Stimulated activated CD8-positive, alpha-beta memory T cell treated with anti-CD3 and anti-CD28 coated beads, Interleukin-15, amount 100 ng/mL, for 48 hours (primary cell): ENCODE data around the gene PBX2.
A peak's percentile ranks its signal among the peaks of the same experiment; 100 is the strongest.
"Not testable (repeated sequence)": the region's sequence is repeated elsewhere in the genome, so short reads cannot be mapped to it uniquely, and the experiment has no call there.

Source experiments
- DNase-seq, 2 donors: peaks; one replicate each; pipeline ENCODE4 v3.0.0-alpha.2; 2020; ENCODE audit warnings: low read depth in 2 of 2

The PBX2 gene

DNA sequence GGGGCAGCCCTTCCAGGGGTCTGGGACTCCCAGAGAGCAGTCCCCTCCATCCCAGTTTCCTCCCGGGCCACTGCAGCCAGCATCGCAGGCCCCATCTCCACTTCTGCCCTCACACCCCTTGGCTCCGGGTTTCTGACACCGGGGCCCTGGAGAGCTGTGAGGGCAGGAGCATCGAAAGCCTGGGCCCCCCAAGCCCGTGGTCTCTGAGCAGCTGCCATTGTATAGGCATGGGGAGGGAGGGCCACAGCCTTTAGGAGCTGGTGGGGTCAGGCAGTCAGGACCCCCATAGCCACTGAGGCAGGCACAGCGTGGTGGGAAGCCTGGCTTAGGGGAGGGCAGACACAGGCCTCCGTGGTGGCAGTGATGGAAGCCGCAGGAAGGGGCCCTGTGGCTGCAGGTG is 12.2 kb upstream of the PBX2 start:
- DNase-seq, result no peak

DNA sequence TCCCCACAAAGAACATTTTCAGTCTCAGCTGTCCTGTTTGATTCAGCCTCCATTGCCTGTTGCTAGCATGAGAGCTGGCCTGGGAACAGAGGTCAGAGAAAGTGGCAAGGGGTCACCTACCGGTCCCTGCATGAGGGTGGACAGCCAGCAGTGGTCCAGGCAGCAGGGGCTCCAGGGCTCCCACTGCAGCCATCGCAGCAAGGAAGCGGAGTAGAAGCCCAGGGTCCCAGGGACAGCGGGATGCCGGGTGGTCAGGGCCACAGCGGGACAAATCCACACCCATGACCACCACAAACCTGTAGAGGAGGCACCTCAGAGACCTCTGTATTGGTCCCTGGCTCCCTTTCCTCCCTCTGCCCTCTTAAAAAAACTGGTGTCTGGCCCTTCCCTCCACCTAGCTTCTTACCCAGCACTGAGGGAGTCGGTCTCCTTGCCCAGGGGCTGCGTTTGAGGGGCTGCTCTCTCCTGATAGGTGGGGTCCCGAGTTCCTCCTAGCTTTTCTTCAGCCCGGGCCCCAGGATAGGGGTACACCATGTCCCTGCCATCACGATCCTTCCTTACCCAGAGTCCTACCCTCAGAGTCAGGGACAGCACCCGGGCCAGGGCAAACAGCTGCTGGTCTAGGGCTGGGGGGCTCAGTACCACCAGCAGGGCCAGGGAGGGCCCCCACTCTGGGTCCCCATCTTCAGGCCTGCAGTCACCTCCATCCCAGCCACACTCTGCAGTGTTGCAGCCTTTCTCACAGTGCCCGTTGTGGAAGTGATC is 10.9 kb upstream of the PBX2 start:
- no peak for DNase-seq

DNA sequence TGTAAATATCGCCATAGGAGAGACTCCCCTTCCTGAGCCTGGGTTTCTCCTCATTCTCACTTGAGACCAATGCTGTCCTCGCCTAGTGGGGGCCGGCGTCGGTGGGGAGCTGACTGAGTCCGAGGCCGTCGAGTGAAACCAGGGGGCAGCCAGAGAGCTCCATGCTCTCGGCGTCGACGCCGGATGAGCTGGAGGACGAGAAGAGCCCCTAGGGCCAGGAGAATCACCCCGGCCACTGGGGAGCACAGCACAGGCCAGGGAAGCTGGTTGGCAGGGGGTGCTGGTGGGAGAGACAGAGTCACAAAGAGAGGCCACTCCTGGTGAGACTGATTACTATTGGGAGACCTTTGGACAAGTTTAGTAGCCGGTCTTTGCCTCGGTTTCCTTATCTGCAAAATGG is 8.9 kb upstream of the PBX2 start:
- no peak for DNase-seq

DNA sequence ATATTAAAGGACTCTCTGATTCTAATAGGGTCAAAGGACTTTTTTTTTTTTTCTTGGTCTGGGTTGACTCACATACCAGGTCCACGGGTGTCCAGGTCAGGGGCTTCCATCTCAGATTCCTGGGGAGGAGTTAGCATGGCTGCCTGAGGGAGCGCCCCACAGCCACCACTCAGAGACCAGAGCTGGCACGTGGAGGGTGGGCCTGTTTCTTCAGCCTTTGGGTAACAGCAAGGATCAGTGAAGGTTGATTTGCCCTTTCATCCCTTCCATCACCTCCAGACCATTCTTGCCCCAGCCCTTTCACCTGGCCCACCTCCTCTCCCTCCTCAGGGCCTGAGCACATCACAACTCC is 8.3 kb upstream of the PBX2 start:
- DNase-seq, result no peak

DNA sequence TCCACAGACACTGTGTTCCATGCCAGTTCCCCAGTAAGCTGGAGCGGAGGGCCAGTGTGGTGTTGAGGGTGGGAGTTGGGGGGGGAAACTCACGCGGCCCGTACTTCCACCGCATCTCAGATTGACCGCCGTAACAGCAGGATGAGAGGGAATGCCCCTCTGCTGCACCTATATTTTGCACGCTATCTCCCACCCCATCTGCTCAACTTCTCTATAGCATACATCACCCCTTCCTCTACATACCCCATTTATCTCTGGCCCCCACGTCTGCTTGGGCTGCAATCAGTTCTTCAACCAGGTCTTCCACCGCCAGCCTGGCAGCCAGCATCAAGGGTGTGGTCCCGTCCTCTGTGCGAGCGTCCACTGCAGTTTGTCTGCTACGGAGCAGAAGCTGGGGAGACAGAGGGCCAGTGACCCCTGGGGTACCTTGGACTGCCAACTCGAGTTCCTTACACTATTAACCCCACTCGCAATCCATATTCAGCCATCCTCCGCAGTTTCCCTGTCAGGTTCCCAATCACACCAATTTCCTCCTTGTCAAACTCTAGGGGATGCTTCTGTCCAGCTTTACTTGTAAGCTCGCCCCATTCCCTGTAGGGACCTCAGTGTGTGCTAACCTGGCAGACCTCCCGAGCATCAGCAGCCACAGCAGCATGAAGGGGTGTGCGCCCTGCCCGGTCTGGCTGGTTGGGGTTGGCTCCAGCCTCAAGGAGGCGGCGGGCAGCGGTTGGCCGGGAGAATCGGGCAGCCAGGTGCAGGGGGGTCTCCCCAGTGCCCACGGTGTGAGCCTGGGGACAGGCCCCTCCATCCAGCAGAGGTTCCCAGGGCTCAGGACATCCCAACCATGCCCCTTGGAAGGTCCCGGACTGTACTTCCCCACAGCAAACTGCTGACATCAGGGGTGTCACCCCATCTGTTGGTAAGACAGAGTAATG is 6.9 kb upstream of the PBX2 start:
- DNase-seq, result no peak

DNA sequence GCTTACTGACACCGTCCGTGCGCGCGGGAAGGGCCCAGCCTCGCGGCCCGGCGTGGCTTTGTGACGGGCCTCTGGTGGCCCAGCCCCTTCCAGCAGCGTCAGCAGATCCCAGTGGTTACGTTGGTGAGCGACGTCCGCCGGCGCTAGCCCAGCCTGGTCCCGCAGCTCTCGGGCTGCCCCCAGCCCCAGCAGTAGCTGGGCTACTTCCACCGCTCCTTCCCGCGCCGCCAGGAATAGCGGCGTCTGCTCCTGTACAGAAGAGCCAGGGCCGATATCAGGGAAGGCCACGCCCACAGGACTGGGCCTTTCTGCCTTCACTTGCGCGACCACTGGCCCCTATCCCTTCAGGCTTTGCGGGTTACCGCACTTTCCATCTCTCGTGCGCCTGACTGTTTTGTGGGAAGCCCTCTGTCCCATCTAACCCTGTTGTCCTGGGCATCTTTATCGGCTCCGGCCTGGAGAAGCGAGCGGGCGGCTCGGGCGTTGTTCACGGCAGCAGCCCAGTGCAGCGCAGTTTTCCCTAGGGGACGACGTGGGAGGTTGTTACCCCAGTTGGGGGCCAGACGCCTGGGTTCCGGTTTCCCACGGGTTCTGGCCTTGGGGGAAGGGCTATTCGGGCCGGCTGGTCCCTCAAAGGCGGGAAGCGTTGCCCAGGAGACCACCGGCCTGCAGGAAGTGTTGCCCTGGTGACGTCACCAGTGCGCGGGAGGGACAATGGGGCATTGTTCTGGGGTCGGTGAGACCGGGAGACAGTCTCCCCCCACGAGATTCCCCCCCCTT is 6.1 kb upstream of the PBX2 start:
- peak; percentile 64 to 66 for DNase-seq

DNA sequence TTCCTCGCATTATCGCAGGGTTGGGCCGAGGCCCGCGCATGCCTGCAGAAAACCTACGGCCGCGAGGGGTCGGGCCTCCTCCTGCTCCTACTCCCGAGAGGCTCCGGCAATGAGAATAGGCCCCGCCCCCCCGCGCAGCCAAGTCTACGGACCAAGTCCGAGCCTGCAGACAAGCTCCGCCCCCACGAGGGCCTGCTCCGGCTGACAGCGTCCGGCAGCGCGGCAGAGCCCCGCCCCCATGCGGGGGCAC is 5.6 kb upstream of the PBX2 start:
- DNase-seq, result peak; percentile 100

DNA sequence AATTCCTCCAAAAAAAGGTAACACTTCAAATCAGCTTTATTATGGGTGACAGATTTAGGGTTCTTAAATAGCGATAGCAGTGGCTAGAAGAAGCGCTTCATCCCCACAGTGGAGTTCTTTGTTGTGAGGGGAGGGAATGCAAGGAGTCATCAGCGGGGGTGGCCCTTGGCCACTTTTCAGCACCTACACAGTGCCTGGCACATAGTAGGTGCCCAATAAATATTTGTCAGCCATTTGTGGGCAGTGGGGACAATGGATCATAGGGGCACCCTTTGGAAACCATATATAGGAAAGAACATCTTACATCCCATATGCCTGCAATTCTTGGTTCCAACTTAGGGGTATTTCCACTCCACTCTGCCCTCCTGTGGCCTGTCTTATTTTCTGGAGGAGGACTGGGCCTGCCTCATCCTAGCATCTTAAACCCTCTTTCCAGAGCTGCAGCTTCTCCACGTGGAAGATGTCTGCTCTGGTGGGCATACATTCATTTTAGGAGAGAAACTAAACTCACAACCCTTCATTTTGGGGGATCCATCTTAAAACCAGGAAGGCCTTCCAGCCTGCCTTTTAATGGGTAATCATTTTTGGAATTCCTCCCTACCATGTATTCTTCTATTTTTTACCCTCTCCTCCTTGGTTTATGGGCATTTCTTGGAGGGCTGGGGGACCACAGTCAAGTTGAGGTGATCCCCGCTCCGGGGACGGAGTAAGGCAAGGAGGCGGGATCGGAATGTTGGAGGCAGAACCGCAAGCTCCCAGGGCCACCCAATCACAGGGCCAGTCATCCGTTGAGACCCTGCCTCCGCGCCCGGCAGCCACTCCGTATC is 5.0 kb upstream of the PBX2 start:
- no peak for DNase-seq

DNA sequence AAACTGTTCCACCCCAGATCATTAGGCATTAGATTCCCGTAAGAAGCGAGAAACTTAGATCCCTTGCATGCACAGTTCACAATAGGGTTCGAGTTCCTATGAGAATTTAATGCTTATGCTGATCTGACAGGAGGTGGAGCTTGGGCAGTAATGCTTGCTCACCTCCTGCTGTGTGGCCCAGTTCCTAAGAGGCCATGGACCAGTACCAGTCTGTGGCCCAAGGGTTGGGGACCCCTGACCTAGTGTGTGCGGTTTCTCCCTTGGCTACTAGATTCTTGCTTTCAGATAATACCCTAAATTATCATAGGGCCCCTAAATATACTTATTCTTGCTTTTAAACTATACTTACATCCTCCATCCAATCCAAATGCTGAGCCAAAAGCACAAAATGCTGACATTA is 4.4 kb upstream of the PBX2 start:
- DNase-seq, result no peak

DNA sequence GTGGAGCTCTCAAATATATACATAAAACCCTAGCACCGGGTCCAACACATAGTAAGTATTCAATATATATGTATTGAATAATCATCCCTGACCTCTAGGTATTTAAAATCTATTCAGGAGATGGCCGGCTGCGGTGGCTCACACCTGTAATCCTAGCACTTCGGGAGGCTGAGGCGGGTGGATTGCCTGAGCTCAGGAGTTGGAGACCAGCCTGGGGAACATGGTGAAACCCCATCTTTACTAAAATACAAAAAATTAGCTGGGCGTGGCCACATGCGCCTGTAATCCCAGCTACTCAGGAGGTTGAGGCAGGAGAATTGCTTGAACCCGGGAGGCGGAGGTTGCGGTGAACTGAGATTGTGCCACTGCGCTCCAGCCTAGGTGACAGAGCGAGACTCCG is 3.1 kb upstream of the PBX2 start:
- DNase-seq, result not testable (repeated sequence)

DNA sequence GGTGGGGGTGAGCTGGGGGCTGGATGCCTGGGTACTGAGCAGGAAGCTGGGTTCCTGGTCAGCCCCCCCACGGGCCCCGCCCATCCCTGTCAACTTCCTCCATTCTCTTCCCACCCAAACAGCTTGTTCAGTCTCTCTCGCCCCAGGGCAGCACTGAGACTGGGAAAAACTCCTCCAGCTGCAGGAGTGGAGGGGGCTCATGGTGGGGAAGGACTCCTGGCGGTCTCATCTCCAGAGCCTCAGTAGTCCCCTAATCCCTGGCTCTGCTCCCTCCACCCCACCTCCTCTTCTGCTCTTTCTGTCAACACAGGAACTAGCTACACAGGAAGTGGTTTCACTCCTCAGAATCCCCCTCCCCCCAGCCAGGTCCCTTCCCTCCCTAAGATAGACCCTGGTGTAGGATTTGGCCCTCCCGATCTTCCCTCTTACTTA is 2.6 kb upstream of the PBX2 start, which contains the start of gene GPSM3:
Gene GPSM3, minus strand, starts transcription at position 36 of the 432 bp plus-strand sequence. CDS start 130 bp downstream, outside the sequence.
- no peak for DNase-seq

DNA sequence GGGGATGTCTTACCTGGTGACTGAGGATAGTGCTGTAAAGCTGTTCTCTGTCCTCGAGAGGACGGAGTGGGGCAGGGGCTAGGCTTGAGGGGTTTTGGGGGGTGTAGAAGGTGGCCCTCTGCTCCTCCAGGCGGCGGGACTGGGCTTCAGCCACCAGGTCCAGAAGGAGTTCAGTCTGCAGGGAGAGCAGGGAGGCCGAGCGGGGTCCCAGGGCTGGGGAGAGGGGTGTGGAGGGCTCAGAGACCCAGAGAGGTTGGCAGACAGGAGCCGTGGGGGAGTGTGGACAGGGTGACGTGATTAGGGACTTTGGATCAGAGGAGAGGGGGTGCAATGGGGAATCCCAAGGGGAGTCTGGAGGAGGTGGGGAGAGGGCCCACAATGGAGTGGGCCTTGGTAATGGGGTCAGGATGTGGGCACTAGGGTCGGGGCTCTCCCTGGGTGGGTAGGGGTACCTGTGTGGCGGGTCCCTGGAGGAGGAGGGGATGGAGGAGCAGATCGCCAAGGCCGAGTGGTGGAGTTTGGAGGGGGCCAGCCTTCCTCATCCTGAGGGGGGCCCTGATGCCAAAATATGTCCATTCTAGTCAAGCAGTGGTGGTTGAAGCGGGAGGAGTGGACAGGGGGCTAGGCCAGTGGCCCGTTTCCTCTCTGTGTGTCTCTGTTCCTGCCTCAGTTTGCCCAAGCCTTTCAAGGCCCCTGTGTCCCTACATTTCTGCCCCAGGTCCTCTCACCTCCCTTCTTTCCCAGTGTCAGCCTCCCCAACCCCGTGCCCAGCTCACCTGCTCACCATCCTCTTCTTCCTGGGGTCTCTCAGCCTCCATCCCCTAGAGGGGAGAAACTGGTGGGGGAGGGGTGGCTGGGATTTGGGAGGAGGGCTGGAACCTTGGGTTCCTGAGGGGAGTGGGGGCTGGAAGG is 1.9 kb upstream of the PBX2 start:
- no peak for DNase-seq

DNA sequence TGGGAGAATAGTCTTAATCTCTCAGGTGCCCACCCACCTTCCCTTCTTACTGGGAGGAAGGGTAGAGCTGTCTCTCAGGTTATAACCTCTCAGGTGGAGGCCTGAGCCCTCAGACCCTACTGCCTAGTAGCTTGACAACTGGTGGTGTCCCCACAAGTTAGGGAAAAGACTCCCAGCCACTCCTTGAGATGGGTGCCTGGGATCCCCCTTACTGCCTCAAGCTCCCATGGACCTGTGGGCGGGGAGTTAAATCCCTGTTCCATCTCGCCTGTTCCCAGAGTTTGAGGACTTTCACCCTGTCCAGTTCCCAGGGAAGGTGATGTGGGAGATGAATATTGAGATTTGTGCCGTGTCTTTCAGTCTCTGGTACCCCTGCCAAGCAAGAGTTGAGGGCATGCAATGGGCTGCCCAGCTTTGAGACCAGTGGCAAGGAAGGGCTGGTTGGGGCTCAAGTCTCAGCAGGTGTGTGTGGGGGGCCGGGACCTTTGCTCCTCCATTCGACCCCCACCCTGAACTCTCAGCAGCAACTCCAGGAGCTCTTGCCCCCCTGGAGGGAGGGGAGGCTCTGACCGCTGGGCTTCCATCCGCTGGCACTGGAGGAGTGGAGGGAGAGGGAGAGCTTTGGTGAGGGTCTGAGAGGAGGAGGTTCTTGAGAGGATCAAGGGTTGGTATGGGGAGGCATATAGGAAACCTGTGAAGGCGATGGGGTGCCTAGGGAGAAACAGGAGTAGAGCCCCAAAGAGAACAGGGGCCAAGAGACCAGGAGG is 1.1 kb upstream of the PBX2 start:
- no peak for DNase-seq

DNA sequence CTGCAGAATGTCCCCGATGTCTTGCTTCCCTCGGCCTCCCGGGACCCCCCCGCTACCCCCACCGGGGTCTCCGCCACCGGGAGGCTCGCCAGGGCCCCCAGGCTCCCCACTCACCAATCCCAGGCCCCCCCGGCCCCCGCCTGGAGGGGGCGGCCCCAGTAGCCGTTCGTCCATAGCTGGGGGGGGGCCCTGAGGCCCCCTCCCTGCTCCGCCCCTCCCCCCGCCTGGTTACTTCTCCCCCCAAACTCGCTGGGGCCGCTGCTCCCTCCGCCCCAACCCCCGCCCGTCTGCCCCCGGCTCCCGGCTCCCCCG is 304 bp downstream of the PBX2 start:
- no peak for DNase-seq

DNA sequence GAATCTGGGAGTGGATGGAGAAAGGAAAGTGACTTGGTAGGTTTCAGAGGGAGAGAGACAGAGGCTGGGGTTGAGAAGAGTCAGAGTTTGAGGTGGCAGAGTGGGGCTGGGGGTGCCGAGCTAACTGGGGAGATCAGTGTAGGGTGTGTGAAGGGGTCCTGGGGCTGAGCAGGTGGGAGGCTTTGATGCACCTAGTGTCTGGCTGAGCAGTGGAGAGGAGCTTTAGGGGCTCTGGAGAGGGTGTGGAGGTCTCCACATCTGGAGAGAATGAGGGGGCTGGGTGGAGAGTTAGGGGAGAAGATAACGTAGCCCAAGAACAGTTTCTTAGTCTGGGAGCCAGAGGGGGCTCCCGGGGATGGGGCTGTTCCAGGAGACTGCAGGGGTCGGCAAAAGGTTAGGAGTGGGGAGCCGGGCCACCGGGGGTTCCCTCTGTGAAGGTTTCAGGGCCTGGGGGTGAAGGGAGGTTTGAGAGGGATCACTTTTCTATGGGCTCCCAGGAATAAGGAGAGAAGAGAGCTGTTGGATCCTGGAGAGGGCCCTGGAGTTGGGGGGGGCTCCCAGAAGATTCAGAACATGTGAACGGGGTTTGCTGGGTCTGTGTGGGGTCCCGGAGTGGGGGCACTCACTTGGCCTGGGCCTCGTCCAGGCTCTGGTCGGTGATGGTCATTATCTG is 797 bp downstream of the PBX2 start:
- DNase-seq, result no peak

DNA sequence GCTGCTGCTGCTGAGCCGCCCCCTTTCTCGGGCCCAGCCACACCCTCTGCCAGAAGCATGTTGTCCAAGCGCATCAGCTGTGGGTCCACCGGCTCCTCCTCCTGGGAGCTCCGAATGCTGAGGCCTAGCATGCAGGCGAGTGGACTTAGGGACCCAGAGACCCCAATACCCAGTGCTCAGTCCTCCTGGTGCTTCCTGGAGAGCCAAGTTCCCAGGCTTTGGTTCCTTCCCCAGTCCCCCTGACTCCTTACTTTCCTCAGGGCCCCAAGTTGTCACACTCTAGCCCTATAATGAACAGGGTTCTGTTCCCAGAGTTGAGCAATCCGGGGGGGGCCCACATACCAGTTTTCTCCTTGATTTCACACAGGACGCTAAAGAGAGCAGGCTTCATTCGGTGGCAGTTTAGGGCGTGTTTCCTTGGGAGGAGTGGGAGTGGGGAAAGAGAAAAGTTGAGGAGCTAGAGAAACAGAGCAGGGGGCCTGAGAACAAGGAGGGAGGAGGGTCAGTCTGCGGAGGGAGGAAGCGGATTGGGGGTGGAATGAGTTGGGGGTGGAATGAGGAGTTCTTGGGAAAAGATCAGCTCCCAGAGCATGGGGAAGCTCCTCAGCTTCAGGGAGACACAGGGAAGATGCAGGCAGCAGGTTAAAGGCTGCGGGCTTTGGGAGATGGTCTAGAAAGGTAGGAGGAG is 1.5 kb downstream of the PBX2 start:
- DNase-seq, result no peak

DNA sequence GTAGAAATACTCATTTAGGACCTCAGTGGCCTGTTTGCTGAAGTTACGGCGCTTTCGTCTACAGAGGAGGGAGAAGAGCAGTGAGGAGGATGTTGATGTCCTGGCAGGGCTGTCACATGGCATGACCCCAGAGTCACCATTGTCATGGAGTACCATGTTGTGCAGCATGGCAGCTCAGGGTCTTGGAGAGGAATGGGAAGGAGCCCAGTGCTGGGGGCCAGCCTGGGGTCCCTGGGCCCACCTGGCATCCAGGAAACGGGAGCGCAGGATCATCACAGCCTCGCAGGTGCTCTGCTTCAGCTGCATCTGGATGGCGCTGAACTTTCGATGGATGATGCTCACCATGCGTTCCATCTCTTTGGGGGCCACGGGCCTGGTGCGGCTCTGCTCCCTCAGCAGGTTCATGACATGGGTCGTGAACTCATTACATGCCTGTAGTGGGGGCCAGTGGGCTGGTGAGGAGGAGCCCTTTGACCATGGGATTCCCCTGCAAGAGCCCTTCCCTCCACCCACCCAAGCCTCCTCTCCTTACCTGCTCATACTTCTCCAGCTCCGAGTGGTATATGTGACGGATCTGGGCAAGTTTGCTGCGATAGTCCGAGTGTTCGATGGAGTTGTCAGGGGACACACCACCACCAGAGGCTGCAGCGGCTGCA is 2.1 kb downstream of the PBX2 start:
- not testable (repeated sequence) for DNase-seq

DNA sequence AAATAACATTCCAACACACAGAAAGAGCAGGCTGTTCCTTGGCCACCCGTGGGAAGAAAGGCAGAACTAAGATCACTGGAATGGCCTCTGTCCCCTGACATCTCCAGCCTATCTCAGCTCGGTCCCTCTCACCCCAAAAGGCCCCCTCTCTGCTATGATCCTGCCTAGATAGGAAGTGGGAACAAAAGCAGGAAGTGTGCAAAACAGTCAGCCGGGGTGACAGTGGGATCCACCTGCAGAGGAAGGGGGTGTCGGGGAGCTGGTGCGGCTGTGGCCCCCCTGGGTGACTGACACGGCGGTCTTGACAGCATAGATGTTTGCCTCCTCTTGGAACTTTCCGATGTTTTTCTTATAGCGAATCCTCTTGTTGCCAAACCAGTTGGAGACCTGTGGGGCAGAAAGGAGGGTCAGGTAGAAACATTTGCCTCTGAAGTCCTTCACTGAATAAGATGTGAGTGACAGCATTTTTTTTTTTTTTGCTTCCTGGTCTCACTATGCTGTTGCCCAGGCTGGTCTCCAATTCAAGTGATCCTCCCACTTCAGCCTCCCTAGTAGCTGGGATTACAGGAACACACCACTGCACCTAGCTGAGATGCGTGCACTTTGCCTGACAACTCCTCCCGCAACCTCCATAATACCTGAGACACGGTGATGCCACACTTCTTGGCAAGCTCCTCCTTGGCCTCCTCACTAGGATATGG is 2.8 kb downstream of the PBX2 start:
- no peak for DNase-seq
